ENCODE measurements around the gene CERK.

Gene CERK

DNA sequence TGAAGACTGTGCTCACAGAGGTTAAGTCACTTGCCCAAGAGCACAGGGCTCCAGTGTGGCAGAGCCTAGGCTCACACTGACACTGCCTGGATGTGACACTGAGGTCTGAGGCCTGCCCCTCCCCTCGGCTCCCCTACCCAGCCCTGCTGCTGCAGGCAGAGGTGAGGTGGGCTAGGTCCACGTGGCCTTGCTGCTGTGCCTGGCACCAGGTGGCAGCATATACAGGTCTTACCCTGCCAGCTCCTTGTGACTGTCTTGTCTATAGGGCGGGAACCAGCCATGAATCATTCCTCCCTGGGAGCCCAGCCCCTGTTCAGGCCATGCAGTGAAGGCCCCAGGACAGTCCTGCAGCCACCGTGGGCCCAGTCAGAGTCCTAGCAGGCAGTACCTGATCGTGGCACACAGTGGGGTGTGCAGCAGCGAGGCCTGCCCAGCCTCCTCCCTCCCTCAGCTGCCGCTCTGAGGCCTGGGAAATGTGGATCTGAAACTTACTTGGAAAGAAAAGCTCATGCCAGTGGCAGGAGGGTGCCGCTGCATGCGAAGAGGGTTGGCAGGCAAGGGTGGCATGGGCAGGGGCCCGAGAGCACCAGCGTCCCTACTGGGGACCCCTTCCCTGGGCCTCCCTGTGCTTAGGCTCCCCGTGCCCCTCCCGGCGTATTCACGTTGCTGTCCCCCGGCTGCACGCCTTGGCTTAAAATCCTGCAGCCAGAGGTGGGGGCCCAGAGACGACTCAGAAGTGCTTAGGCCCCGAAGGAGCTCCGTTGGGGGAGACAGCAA lies 1.2 kb upstream of the CERK start:
- no peak for TF ChIP-seq POLR2A (IDR thresholded peaks at IDR 0.05; ENCODE audit: extremely low read depth, insufficient read length)
- TF ChIP-seq, protein P1, sequence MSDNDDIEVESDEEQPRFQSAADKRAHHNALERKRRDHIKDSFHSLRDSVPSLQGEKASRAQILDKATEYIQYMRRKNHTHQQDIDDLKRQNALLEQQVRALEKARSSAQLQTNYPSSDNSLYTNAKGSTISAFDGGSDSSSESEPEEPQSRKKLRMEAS (IDR thresholded peaks at IDR 0.05; ENCODE audit: low read depth, low read length) = no peak
- TF ChIP-seq MYC (IDR thresholded peaks at IDR 0.05; ENCODE audit: low read depth, low read length) = no peak
- no peak for DNase-seq (ENCODE audit: low read depth)
- H3K4me3 ChIP-seq (ENCODE audit: low read depth, low read length) = no peak overlapping the region

DNA sequence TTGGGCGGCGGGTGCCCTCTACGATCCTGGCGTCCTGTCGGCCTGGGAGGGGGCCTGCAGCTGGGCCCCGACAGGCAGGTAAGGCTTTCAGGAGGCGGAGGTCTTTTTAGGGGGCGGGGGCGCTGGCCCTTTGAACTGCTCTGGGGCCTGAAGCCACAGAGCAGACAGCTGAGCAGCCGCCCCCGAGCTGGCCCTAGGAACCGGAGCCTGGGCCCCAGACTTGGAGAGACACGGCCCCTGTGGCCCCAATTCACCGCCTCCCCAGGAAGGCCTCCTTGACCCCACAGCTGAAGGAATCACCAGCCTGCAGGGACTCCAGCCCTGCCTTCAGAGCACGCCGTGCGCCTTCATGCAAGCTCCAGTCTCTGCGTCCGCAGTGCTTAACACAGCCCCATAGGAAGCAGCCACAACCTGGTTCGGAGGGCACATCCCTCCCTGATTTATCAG lies 618 bp upstream of the CERK start:
- peak; percentile 38 for DNase-seq (ENCODE audit: low read depth)
- no peak overlapping the region for H3K4me3 ChIP-seq (ENCODE audit: low read depth, low read length)
- TF ChIP-seq, protein P2, sequence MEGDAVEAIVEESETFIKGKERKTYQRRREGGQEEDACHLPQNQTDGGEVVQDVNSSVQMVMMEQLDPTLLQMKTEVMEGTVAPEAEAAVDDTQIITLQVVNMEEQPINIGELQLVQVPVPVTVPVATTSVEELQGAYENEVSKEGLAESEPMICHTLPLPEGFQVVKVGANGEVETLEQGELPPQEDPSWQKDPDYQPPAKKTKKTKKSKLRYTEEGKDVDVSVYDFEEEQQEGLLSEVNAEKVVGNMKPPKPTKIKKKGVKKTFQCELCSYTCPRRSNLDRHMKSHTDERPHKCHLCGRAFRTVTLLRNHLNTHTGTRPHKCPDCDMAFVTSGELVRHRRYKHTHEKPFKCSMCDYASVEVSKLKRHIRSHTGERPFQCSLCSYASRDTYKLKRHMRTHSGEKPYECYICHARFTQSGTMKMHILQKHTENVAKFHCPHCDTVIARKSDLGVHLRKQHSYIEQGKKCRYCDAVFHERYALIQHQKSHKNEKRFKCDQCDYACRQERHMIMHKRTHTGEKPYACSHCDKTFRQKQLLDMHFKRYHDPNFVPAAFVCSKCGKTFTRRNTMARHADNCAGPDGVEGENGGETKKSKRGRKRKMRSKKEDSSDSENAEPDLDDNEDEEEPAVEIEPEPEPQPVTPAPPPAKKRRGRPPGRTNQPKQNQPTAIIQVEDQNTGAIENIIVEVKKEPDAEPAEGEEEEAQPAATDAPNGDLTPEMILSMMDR (IDR thresholded peaks at IDR 0.05; ENCODE audit: low read depth, low read length) = no peak
- TF ChIP-seq POLR2A (IDR thresholded peaks at IDR 0.05; ENCODE audit: extremely low read depth, insufficient read length) = no peak
- TF ChIP-seq MYC (IDR thresholded peaks at IDR 0.05; ENCODE audit: low read depth, low read length) = no peak
- TF ChIP-seq, protein P1 (IDR thresholded peaks at IDR 0.05; ENCODE audit: low read depth, low read length) = no peak

DNA sequence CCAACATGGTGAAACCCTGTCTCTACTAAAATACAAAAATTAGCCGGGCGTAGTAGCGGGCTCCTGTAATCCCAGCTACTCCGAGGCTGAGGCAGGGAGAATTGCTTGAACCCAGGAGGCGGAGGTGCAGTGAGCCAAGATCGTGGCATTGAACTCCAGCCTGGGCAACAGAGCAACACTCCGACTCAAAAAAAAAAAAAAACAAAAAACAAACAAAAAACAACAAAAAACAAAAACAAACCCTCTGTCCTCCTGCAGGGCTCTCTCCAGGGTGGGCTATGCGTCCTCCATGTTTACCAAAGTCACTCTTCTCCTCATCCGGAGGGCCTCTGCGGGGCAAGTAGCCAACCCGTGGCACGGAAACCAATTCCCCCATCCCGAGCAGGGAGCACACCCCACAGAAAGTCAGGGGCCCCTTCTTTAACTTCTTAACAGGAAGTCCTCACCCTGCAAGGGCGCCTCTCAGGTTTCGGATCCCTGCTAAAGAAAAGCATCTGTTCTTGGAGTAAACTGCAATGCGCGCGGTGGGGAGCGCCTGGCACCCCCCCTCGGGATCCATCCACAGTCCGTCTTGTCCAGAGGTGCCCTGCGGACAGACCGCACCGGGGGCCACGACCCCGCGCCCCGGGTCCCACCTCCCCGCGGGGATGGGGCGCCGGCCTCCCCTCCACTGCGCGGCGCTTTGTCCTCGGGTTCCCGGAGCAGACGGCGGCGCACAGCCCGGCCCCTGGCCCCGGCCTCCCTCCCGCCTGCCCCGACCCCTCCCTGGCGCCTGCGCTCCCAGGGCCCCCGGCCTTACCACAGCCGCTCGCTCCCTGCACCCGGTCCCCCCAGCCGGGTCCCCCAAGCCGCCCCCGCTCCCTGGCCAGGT lies 712 bp downstream of the CERK start:
- DNase-seq (ENCODE audit: low read depth) = peak; percentile 68
- H3K4me3 ChIP-seq (ENCODE audit: low read depth, low read length) = peak overlapping the region; percentile 64

DNA sequence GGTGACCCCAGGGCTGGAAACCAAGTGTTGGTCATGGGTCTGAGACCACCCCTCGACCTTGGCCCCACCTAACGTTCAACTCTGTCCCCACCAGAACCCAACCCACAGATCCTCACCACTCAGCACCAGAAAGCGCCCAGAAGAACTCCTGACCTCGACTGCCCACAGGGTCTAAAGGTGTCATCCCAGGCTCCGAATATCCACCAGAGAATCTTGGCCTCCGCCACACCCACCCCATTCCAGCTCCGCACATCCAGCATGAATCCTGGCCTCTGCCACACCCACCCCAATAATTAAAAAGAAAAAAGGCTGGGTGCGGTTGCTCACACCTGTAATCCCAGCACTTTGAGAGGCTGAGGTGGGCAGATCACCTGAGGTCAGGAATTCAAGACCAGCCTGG lies 1.3 kb downstream of the CERK start:
- TF ChIP-seq, protein P2 (IDR thresholded peaks at IDR 0.05; ENCODE audit: low read depth, low read length) = no peak
- TF ChIP-seq POLR2A (IDR thresholded peaks at IDR 0.05; ENCODE audit: extremely low read depth, insufficient read length) = no peak
- no peak for TF ChIP-seq MYC (IDR thresholded peaks at IDR 0.05; ENCODE audit: low read depth, low read length)
- TF ChIP-seq, protein P1 (IDR thresholded peaks at IDR 0.05; ENCODE audit: low read depth, low read length) = no peak
- no peak for DNase-seq (ENCODE audit: low read depth)
- peak overlapping the region; percentile 64 for H3K4me3 ChIP-seq (ENCODE audit: low read depth, low read length)

More for the DNA sequence above, 712 bp downstream of the CERK start:
- no peak for TF ChIP-seq POLR2A (IDR thresholded peaks at IDR 0.05; ENCODE audit: extremely low read depth, insufficient read length)
- TF ChIP-seq, protein P1 (IDR thresholded peaks at IDR 0.05; ENCODE audit: low read depth, low read length) = no peak
- TF ChIP-seq, protein P2 (IDR thresholded peaks at IDR 0.05; ENCODE audit: low read depth, low read length) = no peak
- TF ChIP-seq MYC (IDR thresholded peaks at IDR 0.05; ENCODE audit: low read depth, low read length) = no peak

DNA sequence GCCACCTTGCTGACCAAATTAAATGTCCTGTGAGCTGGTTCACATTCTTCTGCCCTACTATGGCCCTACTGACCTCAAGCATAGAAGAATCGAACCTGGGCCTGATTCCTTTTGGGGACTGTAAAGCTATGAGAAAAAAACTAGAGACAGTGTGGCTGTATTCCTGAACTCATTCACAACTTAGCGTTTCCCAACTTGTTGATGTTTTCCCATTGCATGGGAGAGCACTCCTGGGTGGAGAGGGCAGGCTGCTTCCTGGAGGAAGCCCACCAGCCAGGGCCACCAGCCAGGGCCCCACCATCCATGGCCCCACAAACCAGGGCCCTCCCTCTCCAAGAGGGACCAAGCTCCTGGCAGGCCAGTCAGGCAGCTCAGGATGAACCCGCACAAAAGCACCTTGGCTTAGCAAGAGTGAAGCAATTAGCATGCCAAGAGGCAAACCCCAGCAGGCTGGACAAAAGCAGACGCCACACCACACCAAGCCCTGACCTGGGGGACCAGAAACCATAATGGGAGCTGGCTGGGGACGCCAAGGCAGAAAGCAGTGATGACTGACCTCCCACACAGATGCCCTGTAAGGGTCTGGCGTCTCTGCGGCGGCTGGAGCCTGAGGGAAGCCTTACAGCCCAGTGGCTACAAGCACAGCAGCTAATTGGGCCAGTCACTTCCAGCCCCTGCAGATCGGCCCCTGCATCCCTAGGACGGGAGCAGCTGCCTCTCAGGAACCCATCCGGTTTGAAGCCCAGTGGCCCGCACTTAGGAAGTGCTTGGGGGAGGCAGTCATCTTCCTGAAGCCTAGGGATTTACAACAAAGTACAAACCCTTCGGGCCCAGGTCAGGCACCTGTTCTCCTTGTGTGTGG lies 2.1 kb downstream of the CERK start:
- DNase-seq (ENCODE audit: low read depth) = no peak
- H3K4me3 ChIP-seq (ENCODE audit: low read depth, low read length) = no peak overlapping the region
- TF ChIP-seq, protein P1 (IDR thresholded peaks at IDR 0.05; ENCODE audit: low read depth, low read length) = no peak
- TF ChIP-seq POLR2A (IDR thresholded peaks at IDR 0.05; ENCODE audit: extremely low read depth, insufficient read length) = no peak
- no peak for TF ChIP-seq MYC (IDR thresholded peaks at IDR 0.05; ENCODE audit: low read depth, low read length)
- TF ChIP-seq, protein P2 (IDR thresholded peaks at IDR 0.05; ENCODE audit: low read depth, low read length) = no peak

Data from NB4 (cell line).